Uterus (tissue), 2 donors: Measurements from ENCODE around the gene FOXN4.

ENCODE experiments used
- CTCF ChIP-seq, 4 experiments: fragments of 200-600 bp in 2 of 4; fragments of 450-650 bp in 2 of 4; sonication (generic) in 2 of 4; IDR thresholded peaks; one replicate each; pipeline ENCODE4 v1.5.1; 2016 to 2019; ENCODE audit warnings: antibody characterized with exemption in 4 of 4, mild to moderate bottlenecking in 2 of 4, moderate library complexity in 1 of 4
- POLR2A ChIP-seq, 2 donors: fragments of 450-650 bp; IDR thresholded peaks; one replicate each; pipeline ENCODE4 v1.6.1; 2016; ENCODE audit warnings: antibody characterized with exemption in 2 of 2, mild to moderate bottlenecking in 1 of 2, moderate library complexity in 1 of 2

DNA sequence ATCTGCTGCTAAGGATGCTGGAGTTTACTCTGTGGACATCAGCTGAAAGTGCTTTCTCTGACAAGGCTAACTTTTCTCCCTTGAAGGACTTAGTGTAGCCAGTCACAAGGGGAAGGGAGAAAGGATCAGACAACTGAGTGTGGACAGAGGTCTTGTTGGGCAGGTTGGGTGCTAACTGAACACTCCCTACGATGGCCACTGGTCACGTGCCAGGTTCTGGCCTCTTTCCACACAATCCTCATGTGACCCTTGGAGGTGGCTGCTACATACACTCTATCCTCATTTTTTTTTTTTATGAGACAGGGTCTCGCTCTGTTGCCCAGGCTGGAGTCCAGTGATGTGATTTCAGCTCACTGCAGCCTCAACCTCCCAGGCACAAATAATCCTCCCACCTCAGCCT is 39.7 kb downstream of the FOXN4 start:
- TF ChIP-seq CTCF (IDR thresholded peaks at IDR 0.05) (no peak), POLR2A (IDR thresholded peaks at IDR 0.05) (no peak)
